ENCODE measurements around the gene DENND5A. TPM values are rescaled to one million over a fixed set of nuclear protein-coding genes. Genes with fewer than 3 reads are reported as not detected.
"Not testable (repeated sequence)": the region's sequence is repeated elsewhere in the genome, so short reads cannot be mapped to it uniquely, and the experiment has no call there.

DENND5A gene
- total RNA-seq, 1 experiment from 2014 or later, result 71.1 TPM

DNA sequence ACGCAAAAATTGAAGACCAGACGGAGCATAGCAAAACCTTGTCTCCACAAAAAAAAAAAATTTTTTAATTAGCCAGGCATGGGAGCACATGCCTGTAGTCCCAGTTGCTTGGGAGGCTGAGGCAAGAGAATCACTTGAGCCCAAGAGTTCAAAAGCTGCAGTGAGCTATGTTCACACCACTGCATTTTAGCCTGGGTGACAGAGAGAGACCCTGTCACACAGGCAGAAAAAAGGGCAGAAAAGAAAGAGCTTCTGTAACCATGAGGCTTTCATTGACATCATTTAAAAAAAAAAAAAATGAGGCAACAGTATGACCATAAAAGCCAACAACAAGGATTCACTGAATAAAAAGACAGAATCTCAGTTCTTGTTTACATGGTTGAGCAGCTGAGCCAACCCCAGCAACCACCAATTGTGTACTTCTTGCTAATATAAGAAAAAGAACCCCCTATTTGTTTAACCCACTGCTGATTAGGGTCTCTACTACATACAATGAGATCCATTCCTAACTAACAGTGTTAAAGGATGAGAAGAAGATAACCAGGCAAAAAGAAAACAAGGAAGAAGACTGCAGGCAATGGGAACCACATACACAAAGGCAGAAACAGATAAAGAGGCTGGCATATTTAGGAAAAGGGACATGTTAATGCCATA, 87.6 kb downstream of the DENND5A start:
- no peak for DNase-seq (ENCODE audit: low read depth)

GRCh38 chr11:9176550-9176949, 88.6 kb downstream of the DENND5A start:
- no peak for DNase-seq (ENCODE audit: low read depth)

GRCh38 chr11:9176136-9176535, 89.0 kb downstream of the DENND5A start:
- no peak for DNase-seq (ENCODE audit: low read depth)

- no peak for DNase-seq (ENCODE audit: low read depth)
Measured at GRCh38 chr11:9172389-9172788, 92.8 kb downstream of the DENND5A start.

DNA sequence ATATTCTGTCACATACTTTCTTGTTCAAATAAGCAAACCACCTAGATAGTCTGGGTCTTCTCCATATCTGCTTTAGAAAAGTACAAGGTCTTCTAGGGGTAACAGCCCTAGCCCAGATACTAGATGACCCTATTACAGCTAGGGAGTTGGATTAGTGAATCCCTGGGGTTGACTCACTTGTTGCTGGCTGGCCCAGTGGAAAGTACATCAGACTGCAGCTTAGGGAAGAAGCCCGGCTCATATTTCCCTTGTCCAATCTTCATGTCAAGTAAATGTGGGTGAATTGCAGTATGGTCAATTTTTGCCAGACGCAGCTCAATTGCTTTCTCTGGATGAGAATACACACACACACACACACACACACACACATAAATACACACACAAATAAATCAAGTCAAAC, 94.7 kb downstream of the DENND5A start:
- peak; percentile 52 for DNase-seq (ENCODE audit: low read depth)

- peak; percentile 65 for DNase-seq (ENCODE audit: low read depth)
Measured at GRCh38 chr11:9169595-9170295, 95.4 kb downstream of the DENND5A start.

GRCh38 chr11:9161991-9162390, 103.2 kb downstream of the DENND5A start:
- not testable (repeated sequence) for DNase-seq (ENCODE audit: low read depth)

DNA sequence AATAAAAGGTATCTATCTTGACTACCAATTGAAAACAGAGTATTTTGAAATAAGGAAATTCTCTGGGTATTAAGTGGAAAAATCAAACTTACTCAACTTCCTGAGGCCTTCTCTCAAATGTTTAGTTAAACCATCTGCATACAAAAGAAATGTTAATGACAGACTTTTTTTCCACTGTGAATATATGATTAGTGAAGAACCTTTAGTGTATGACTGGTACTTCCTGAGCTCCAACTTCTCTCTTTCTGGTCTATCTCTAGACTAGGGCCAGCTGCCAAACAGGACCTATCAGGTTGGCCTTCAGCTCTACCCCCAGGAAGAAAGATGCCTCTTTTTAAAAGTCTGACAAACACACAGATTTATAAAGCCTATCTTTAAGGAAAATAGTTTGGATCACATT, 105.0 kb downstream of the DENND5A start:
- peak; percentile 58 for DNase-seq (ENCODE audit: low read depth)

- DNase-seq (ENCODE audit: low read depth), result peak; percentile 44
Measured at GRCh38 chr11:9158898-9159391, 106.2 kb downstream of the DENND5A start.

- no peak for DNase-seq (ENCODE audit: low read depth)
Measured at GRCh38 chr11:9155930-9156329, 109.2 kb downstream of the DENND5A start.

GRCh38 chr11:9153651-9154050, 111.5 kb downstream of the DENND5A start:
- no peak for DNase-seq (ENCODE audit: low read depth)

DNA sequence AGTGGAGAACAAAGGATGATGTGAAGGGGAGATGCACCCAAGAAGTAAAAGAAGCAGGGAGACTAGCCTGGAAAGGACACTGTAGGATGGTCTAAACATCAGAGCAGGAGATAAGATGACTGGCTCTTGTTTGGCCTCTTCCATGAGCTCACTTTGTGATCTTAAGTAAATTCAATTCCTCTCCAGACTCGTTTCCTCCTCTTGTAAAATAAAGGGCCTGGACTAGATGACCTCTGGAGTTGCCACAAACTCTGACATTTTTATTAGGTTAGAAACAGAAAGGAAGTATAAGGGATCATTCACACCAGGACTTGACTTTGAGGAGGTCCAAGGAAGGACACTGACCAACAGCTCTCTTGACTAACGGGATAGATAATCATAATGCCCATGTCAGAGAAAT, 113.5 kb downstream of the DENND5A start:
- peak; percentile 45 for DNase-seq (ENCODE audit: low read depth)

DNA sequence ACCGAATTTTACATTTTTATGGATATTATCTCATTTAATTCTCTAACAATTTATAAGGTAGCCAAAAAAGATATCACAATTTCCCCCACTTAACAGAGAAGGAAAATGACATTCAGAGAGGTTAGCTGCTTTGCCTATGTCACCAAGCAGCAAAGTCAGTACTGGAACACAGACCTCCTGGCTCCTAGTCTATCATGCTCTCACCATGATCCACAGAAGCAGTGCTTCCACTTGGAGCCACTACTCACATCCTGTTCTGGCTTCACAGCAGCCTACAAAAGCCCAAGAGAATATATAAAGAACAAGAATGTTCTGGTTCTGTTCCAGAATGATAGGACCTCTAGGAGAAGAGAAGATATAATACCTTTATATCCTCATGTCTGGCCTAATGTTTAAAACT, 114.2 kb downstream of the DENND5A start:
- DNase-seq (ENCODE audit: low read depth), result peak; percentile 24

GRCh38 chr11:9150501-9150900, 114.6 kb downstream of the DENND5A start:
- DNase-seq (ENCODE audit: low read depth), result peak; percentile 90

DNA sequence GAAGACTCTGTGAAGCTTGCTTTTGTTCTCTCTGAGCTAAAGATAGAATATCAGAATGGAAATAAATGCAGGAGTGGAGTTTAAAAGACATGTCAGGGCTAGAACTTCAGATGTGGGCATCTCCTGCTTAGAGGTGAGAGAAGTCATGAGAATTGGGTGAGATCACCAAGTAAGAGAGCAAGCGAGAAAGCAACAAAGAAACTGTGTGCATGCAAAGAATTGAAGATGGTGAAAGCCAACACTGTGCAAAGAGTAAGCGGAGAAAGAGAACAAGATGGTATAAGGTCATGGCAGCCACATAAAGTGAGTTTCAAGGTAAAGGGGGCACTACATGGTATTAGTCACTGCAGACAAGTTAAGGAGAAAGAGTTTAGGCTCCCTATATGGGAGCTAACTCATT, 116.4 kb downstream of the DENND5A start:
- DNase-seq (ENCODE audit: low read depth), result no peak

DNA sequence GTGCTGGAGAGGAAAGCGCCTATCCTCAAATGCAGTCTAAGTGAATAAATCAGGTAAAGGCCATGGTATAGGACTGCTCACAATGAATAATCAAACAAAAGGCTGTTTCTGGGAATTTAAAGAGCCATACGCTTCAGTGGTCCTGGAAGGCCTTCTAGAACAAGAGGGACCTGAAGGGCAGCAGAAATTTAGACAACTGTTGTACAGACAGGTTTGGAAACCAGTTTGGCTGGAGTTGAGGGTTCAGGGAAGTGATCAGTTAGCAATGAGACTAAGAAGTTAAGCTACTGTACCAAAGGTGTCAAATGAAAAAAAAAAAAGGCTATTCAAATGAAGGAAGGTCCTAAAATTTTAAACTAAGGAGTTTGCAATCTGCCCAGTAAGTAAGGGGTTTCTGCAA, 117.1 kb downstream of the DENND5A start:
- DNase-seq (ENCODE audit: low read depth), result no peak

DNA sequence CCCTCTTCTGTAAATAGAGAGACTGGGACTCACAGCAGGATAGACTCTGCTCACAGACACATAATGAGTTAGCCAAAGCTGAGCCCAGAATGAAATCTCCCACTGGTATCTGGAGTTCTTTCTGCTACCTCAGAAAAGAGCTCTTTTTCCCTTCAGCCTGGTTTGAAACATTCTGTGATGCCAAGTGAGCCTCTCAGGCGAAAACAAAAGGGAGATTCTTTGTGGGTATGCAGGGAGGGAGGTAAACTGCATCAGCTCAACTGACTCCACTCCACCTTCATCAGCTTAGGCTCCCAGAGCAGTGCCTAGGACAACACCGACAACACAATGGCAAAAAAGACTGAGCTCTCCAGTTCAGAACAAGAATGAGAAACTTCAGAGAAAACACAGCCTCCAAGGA, 118.7 kb downstream of the DENND5A start:
- DNase-seq (ENCODE audit: low read depth), result no peak

DNA sequence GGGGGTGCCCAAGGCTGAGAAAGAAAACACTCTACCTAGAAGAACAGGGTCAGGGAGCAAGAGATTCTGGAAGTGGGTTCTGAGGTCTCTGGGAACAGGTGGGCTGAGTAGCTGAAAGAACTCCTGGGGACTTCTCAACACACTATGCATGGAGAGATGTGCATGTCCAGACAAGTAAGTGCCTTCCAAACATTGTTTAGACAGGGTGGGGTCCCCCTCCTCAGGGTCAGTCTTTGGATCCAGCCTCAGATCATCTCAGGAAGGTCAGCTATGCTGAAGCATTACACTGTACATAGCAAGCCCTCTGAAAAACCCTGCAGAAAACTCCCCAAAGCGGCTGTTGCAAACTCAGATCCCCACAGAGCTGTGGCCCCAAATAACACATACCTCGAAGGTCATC, 119.9 kb downstream of the DENND5A start:
- no peak for DNase-seq (ENCODE audit: low read depth)

GRCh38 chr11:9144828-9145227, 120.3 kb downstream of the DENND5A start:
- peak; percentile 66 for DNase-seq (ENCODE audit: low read depth)

- DNase-seq (ENCODE audit: low read depth), result no peak
Measured at GRCh38 chr11:9143721-9144120, 121.4 kb downstream of the DENND5A start.

- DNase-seq (ENCODE audit: low read depth), result no peak
Measured at GRCh38 chr11:9142732-9143131, 122.4 kb downstream of the DENND5A start.

DNA sequence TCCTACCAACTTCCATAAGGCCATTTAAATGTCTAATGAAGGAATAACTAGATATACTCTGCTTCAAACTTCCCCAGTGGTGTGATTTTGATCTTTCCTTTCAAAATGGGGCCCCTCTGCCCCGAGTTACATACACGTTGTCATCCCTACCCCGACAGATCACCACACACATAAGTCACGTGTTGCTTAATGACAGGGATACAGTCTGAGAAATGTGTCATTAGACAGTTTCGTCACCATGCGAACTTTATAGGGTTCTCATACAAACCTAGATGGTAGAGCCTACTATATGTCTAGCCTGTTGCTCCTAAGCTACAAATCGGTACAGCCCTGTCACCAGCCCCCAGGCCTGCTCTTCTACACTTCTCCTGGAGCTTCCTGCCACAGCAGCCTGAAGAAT, 124.0 kb downstream of the DENND5A start:
- DNase-seq (ENCODE audit: low read depth), result no peak

DNA sequence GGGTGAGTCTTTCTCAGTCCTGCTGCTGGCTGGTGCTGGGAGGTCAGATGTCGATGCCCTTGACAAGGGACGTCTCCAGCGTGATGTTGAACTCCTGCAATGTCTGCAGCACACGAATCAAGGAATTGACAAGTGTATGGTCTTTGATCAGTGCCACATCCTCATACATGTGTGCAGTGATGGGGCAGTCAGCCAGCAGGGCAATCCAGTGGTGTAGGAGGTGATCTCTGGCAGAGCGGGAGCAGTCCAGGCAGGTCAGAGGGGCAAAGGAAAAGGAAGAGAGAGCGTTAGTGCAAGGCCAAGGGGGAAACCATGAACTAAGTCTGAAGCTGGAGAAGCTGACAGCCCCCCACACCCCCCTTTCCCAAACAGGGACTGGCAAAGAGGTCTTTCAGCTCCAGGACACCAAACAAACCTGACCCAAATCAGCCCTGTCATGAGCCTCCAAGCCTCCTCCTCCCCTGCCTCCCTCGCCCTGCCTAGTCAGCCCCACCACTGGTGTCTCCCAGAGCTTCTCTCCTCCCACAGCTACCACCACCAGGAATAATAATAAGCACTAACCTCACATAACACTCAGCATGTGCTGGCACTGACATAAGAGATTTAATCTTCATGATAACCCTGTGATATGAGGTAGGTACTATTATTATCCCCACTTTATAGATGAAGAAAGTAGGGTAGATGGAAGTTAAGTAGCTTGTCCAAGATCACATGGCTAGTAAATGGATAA, 125.4 kb downstream of the DENND5A start:
- DNase-seq (ENCODE audit: low read depth), result peak; percentile 47
